Suppressor macrophage (primary cell): ENCODE measurements around the gene AKR1A1.

Experiments used
- DNase-seq, 4 experiments: peaks; one replicate each; pipeline ENCODE4 v3.0.0-alpha.2; 2020 to 2022

The AKR1A1 gene

GRCh38 chr1:45619149-45619921 lies 68.7 kb downstream of the AKR1A1 start:
- no peak for DNase-seq
